Keratinocyte (primary cell): Measurements from ENCODE around the gene FAM13C. TPM values are rescaled to one million over a fixed set of nuclear protein-coding genes. Genes with fewer than 3 reads are reported as not detected.

Source experiments
- DNase-seq: peaks from one replicate; pipeline ENCODE4 v3.0.0-alpha.2; 2011; ENCODE audit warnings: low read depth, missing footprints, low spot score
- FAIRE-seq: peaks from 2 replicates; lab custom pipeline; 2011; peaks lifted over from hg19 to GRCh38; lab: Jason Lieb, UNC
- H2AFZ ChIP-seq: 2 replicates; pipeline ENCODE4 v1.6.0; 2012; ENCODE audit warnings: low read length, control low read depth, inconsistent platforms; ENCODE audit not compliant: control insufficient read depth
- H3K27ac ChIP-seq: 2 replicates; pipeline ENCODE4 v1.5.1; 2011; ENCODE audit warnings: low read length; ENCODE audit not compliant: control insufficient read depth, insufficient read depth
- H3K27me3 ChIP-seq: 3 replicates; pipeline ENCODE4 v1.6.0; 2011; ENCODE audit warnings: low read length; ENCODE audit not compliant: control insufficient read depth, insufficient read depth; ENCODE audit errors: extremely low read depth
- H3K36me3 ChIP-seq, 2 experiments: 2 replicates in 1 of 2; 3 replicates in 1 of 2; pipeline ENCODE4 v1.5.1; 2011; ENCODE audit warnings: low read length in 2 of 2, mild to moderate bottlenecking in 1 of 2; ENCODE audit not compliant: control insufficient read depth in 2 of 2, insufficient read depth in 2 of 2; ENCODE audit errors: extremely low read depth in 1 of 2
- H3K4me1 ChIP-seq: 3 replicates; pipeline ENCODE4 v1.5.1; 2011; ENCODE audit warnings: low read length; ENCODE audit not compliant: control insufficient read depth, insufficient read depth; ENCODE audit errors: extremely low read depth
- H3K4me2 ChIP-seq: 3 replicates; pipeline ENCODE4 v1.6.0; 2011; ENCODE audit warnings: low read depth, low read length; ENCODE audit not compliant: control insufficient read depth, insufficient read depth; ENCODE audit errors: extremely low read depth
- H3K4me3 ChIP-seq, 3 experiments: fragments of 200-600 bp in 1 of 3; sonication (generic) in 1 of 3; 2 replicates in 2 of 3; 3 replicates in 1 of 3; pipeline ENCODE4 v1.5.1; 2011 to 2016; ENCODE audit warnings: low read length in 3 of 3, mild to moderate bottlenecking in 3 of 3, control low read depth in 2 of 3, inconsistent platforms in 1 of 3, low read depth in 1 of 3, mixed read lengths in 1 of 3, mixed run types in 1 of 3, moderate library complexity in 1 of 3; ENCODE audit not compliant: control insufficient read depth in 2 of 3, insufficient read depth in 2 of 3; ENCODE audit errors: extremely low read depth in 1 of 3
- H3K79me2 ChIP-seq: 2 replicates; pipeline ENCODE4 v1.6.0; 2012; ENCODE audit warnings: low read length; ENCODE audit not compliant: control insufficient read depth, insufficient read depth
- H3K9ac ChIP-seq: 3 replicates; pipeline ENCODE4 v1.6.0; 2011; ENCODE audit warnings: low read length; ENCODE audit not compliant: control insufficient read depth, insufficient read depth; ENCODE audit errors: extremely low read depth
- H3K9me1 ChIP-seq: 3 replicates; pipeline ENCODE4 v1.6.0; 2011; ENCODE audit warnings: low read length; ENCODE audit not compliant: control insufficient read depth, insufficient read depth; ENCODE audit errors: extremely low read depth
- H3K9me3 ChIP-seq: 2 replicates; pipeline ENCODE4 v1.5.1; 2012; ENCODE audit warnings: low read depth, low read length; ENCODE audit not compliant: control insufficient read depth
- H4K20me1 ChIP-seq: 3 replicates; pipeline ENCODE4 v1.6.0; 2011; ENCODE audit warnings: low read length; ENCODE audit not compliant: control insufficient read depth, insufficient read depth; ENCODE audit errors: extremely low read depth
- EZH2 ChIP-seq: IDR thresholded peaks from one replicate; pipeline ENCODE4 v1.6.1; 2012; ENCODE audit warnings: inconsistent platforms, mild to moderate bottlenecking, low read length, moderate library complexity
- dilution Hi-C: fragments of 300-500 bp; cut with MboI; formaldehyde crosslinking; loops from one replicate; pipeline ENCODE4 v1.7.0; 2020; ENCODE audit warnings: low sequenced_read_pairs; ENCODE audit not compliant: extremely low pct_ligation_motif_present
- polyA plus RNA-seq, 5 experiments: library from polyadenylated mRNA; depleted of rRNA in 3 of 5; stranded (reverse) in 3 of 5; stranded (forward) in 1 of 5; unstranded in 1 of 5; fragments of >200 nt; gene quantifications; 1 replicate in 1 of 5; 2 replicates in 3 of 5; 3 replicates in 1 of 5; pipeline versions ENCODE4 v1.2.1 to v1.2.3, GENCODE V29; 2011 to 2012; ENCODE audit warnings: missing spikeins in 2 of 5, low read depth in 1 of 5, low replicate concordance in 1 of 5
- TF ChIP-seq, protein P1 (sequence below), 3 experiments: IDR thresholded peaks in 1 of 3; conservative IDR thresholded peaks in 1 of 3; optimal IDR thresholded peaks in 1 of 3; 2 replicates in 2 of 3; 3 replicates in 1 of 3; pipeline versions ENCODE3 to v1.5.1; 2011; ENCODE audit warnings: low read length in 3 of 3, mild to moderate bottlenecking in 3 of 3, moderate library complexity in 2 of 3, control low read depth in 1 of 3, inconsistent platforms in 1 of 3; ENCODE audit not compliant: insufficient read depth in 2 of 3; ENCODE audit errors: extremely low read depth in 1 of 3

Gene FAM13C
- polyA plus RNA-seq, 1 donor (not counting 4 experiments of a cell fraction or from before 2014, with no cell fraction given): 0.58 TPM

DNA sequence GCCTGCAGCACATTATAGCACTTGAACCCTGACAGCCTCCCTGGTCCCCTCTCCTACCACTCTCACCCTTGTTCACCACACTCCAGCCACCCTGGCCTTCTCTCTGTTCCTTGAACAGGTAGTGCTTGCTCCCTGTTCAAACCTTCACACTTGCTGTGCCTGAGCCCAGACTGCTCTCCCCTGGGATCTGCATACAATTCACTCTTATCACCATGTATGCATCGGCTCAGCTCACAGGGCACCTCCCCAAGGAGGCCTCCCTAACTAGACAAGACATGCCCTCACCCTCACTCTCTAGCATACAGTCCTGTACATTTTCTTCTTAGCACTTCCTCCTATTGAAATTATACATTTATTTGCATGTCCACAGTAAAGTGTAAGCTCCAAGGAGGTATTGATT is 59.3 kb downstream of the FAM13C start:
- Histone ChIP-seq H3K9me1 (no peaks in the 10 kb centered on the region), H4K20me1 (no peaks in the 10 kb centered on the region), H3K4me3 (no peak overlapping the region), H3K27me3 (no peaks in the 10 kb centered on the region), H3K36me3 (no peaks in the 10 kb centered on the region), H3K79me2 (no peaks in the 10 kb centered on the region), H3K9me3 (no peaks in the 10 kb centered on the region), H3K9ac (no peak overlapping the region), H2AFZ (peak overlapping the region; percentile 88), H3K4me2 (peak overlapping the region; percentile 41), H3K27ac (no peak overlapping the region), H3K4me1 (peaks cover 8% of the 10 kb centered on the region)
- FAIRE-seq (peak; percentile 83), DNase-seq (no peak)
- TF ChIP-seq, protein P1, sequence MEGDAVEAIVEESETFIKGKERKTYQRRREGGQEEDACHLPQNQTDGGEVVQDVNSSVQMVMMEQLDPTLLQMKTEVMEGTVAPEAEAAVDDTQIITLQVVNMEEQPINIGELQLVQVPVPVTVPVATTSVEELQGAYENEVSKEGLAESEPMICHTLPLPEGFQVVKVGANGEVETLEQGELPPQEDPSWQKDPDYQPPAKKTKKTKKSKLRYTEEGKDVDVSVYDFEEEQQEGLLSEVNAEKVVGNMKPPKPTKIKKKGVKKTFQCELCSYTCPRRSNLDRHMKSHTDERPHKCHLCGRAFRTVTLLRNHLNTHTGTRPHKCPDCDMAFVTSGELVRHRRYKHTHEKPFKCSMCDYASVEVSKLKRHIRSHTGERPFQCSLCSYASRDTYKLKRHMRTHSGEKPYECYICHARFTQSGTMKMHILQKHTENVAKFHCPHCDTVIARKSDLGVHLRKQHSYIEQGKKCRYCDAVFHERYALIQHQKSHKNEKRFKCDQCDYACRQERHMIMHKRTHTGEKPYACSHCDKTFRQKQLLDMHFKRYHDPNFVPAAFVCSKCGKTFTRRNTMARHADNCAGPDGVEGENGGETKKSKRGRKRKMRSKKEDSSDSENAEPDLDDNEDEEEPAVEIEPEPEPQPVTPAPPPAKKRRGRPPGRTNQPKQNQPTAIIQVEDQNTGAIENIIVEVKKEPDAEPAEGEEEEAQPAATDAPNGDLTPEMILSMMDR (optimal IDR thresholded peaks at IDR 0.05 in 1 of 3, IDR thresholded peaks at IDR 0.05 in 1 of 3, conservative IDR thresholded peaks at IDR 0.05 in 1 of 3; ENCODE audit: extremely low read depth in 1 of 3, insufficient read depth in 2 of 3, low read length in 3 of 3): no peak
- no peak for TF ChIP-seq EZH2
- dilution Hi-C loops: no loop called here

DNA sequence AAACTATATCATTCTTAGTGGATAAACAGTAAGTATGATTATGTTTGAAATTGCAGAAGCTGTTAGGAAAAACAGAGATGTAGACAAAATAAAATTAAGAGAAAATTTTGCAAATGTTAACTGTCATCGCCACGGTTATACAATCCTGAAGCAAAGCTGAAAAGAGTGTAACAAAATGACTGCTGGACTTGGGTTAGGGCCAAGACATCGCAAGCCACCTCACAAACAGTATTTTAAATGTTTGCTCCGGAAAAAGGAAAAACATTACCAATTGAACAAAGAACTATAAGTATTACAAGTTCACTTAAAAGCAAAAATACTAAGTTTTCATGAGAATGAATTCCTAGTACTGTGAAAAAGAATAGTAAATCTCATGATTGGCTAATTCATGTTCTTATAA is 60.0 kb downstream of the FAM13C start:
- Histone ChIP-seq H3K4me1 (peaks cover 8% of the 10 kb centered on the region), H3K4me2 (no peak overlapping the region), H3K36me3 (no peaks in the 10 kb centered on the region), H3K4me3 (no peak overlapping the region), H3K9me3 (no peaks in the 10 kb centered on the region), H3K27ac (no peak overlapping the region), H3K79me2 (no peaks in the 10 kb centered on the region), H4K20me1 (no peaks in the 10 kb centered on the region), H3K9ac (no peak overlapping the region), H3K9me1 (no peaks in the 10 kb centered on the region), H2AFZ (no peak overlapping the region), H3K27me3 (no peaks in the 10 kb centered on the region)
- dilution Hi-C loops: no loop called here
- DNase-seq (no peak), FAIRE-seq (no peak)
- TF ChIP-seq, protein P1 (optimal IDR thresholded peaks at IDR 0.05 in 1 of 3, IDR thresholded peaks at IDR 0.05 in 1 of 3, conservative IDR thresholded peaks at IDR 0.05 in 1 of 3; ENCODE audit: extremely low read depth in 1 of 3, insufficient read depth in 2 of 3, low read length in 3 of 3): no peak
